Measurements from ENCODE around the gene PTPN1. TPM values are rescaled to one million over a fixed set of nuclear protein-coding genes. Genes with fewer than 3 reads are reported as not detected.

Gene PTPN1
- total and polyA plus RNA-seq, 8 donors: 10.8 to 26.8 (median 16.8) TPM

DNA sequence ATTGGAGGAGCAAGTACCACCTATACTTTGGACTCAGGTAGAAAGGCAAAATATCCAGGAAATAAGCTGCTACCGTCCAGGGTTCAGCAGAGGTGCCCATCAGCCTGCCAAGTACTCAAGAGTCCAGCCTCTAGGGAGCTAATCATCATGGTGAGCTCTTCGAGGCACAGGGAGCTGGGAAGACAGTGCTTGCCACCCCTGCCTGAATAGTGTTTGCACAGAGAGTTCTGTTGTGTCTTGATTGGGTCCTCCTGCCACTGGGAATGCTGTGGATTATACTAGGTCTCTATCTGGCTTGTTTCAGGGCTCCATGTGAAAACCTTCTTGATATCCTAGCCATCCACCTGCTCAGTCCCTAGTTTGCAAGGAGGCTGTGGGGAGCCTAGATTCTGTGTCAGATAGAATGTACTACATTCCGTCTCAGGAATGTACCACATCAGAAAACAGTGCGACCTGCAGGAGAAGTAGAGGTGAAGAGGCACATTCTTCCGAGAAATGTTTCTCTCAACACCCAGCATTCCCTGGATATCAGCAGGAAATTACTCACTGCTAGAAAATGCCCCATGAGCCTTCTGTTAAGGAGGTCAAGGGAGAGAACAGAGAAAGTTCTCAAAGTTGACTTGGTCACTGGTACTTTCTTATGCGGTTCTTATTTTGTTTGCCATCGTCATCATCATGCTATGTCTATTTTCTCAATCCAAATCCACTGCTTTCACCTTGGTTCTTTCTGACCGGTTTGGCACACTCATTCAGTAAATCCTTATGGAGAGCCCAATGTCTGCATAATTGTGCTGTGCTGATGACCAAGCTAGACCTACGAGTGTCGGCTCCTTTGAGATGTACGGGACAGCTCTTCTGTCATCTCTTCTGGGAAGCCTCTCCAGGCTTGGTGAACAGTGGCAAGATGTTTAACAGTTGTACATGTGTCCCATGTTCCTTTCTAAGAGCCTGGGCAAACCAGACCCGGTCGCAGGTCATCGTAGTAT lies 30.7 kb downstream of the PTPN1 start:
- Histone ChIP-seq H3K27me3 (no peaks in the 10 kb centered on the region), H3K4me3 (no peak overlapping the region), H3K36me3 (no peaks in the 10 kb centered on the region), H3K9me3 (no peaks in the 10 kb centered on the region), H3K4me1 (peaks cover 35 to 100% (median 67%) of the 10 kb centered on the region in 4 donors), H3K27ac (peak overlapping the region in 4 of 5 donors; percentile 26 to 65 (median 60))
- WGBS, 5 donors: 68 to 84% (median 73%) methylated on average over 14 of the region's 14 CpGs
- intact Hi-C loops (cut with DNase I; ENCODE audit: low total_unique reads): no loop called here
- DNase-seq: no peak
- TF ChIP-seq EP300 (IDR thresholded peaks at IDR 0.05) (no peak), POLR2A (IDR thresholded peaks at IDR 0.05) (no peak), POLR2AphosphoS5 (IDR thresholded peaks at IDR 0.05) (peak in 2 of 3 donors; percentile 32 to 33)
- TF ChIP-seq, protein P1, sequence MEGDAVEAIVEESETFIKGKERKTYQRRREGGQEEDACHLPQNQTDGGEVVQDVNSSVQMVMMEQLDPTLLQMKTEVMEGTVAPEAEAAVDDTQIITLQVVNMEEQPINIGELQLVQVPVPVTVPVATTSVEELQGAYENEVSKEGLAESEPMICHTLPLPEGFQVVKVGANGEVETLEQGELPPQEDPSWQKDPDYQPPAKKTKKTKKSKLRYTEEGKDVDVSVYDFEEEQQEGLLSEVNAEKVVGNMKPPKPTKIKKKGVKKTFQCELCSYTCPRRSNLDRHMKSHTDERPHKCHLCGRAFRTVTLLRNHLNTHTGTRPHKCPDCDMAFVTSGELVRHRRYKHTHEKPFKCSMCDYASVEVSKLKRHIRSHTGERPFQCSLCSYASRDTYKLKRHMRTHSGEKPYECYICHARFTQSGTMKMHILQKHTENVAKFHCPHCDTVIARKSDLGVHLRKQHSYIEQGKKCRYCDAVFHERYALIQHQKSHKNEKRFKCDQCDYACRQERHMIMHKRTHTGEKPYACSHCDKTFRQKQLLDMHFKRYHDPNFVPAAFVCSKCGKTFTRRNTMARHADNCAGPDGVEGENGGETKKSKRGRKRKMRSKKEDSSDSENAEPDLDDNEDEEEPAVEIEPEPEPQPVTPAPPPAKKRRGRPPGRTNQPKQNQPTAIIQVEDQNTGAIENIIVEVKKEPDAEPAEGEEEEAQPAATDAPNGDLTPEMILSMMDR (IDR thresholded peaks at IDR 0.05): no peak

DNA sequence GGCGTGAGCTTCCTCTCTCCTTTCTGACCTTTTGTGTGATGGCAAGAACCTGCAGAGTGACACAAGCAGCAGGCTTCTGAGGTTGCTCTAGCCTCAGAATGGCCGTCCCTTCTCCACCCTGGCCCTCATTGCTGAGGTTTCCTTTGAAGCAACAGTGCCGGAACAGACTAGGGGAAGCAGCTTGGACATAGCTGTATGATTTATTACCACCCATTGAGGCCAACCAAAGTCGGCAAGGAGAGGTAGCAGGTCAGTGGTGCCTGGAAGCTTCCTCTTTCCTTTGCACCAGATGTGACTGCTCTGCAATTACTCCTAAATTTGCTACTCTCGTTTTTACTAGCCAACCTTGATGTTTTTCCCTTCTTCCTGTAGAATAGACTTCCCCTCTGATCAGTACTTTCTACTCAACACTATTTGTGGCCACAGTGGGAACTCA lies 31.4 kb downstream of the PTPN1 start:
- TF ChIP-seq POLR2A (IDR thresholded peaks at IDR 0.05) (no peak), POLR2AphosphoS5 (IDR thresholded peaks at IDR 0.05) (no peak), EP300 (IDR thresholded peaks at IDR 0.05) (no peak)
- TF ChIP-seq, protein P1 (IDR thresholded peaks at IDR 0.05): no peak
- Histone ChIP-seq H3K9me3 (no peaks in the 10 kb centered on the region), H3K36me3 (no peaks in the 10 kb centered on the region), H3K27me3 (no peaks in the 10 kb centered on the region), H3K4me3 (no peak overlapping the region), H3K4me1 (peaks cover 41 to 98% (median 65%) of the 10 kb centered on the region in 4 donors), H3K27ac (peak overlapping the region in 4 of 5 donors; percentile 26 to 65 (median 60))
- WGBS, 5 donors: 67 to 75% (median 70%) methylated on average over 5 of the region's 5 CpGs
- DNase-seq: no peak
- intact Hi-C loops (cut with DNase I; ENCODE audit: low total_unique reads): no loop called here

DNA sequence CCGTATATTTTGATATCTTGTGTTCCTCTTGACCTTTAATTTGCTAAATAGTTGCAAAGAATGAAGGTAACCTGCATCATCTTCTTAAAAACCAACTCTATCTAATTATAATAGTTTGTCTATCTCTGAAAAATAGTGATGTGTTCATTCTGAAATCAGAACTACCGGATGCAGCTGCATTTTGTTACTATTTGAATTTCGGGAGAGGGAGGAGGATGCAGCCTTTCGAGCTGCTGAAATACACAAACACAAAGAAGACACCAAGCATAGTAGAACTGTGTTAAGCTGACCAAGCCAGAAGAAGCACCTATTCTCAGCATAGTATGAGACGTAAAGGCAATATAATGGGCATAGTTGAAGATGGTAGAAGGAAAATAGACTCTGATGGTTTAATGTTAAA lies 33.1 kb downstream of the PTPN1 start:
- H3K9me3 ChIP-seq: no peaks in the 10 kb centered on the region
- peaks cover 0 to 1% (median under 1%) of the 10 kb centered on the region in 4 donors for H3K36me3 ChIP-seq
- 67 to 74% (median 71%) methylated on average over 5 of the region's 5 CpGs for WGBS, 5 donors

DNA sequence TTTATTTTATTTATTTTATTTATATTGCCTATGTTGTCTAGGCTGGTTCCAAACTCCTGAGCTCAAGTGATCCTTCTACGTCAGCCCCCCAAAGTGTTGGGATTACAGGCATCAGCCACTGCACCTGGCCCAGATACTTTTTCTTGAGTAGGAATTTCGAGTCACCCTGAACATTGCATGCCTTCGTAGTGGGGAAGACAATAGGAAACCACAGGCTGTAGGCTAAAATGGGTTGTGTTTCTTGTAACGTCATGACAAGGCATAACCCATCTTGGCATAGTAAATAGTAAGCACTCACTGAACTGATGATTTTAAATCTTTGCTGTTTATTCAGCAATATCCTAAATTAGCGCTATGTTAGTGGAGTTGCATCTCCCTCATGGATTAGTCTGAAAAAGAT lies 34.9 kb downstream of the PTPN1 start:
- DNase-seq: no peak
- H3K36me3 ChIP-seq: peaks cover 0 to 12% (median 6%) of the 10 kb centered on the region in 4 donors
- H3K9me3 ChIP-seq: no peaks in the 10 kb centered on the region
- no peak overlapping the region for H3K27ac ChIP-seq
- H3K4me3 ChIP-seq: no peak overlapping the region
- TF ChIP-seq POLR2AphosphoS5 (IDR thresholded peaks at IDR 0.05): no peak
- peaks cover 40 to 98% (median 68%) of the 10 kb centered on the region in 4 donors for H3K4me1 ChIP-seq
- intact Hi-C loops (cut with DNase I; ENCODE audit: low total_unique reads): no loop called here
- no peaks in the 10 kb centered on the region for H3K27me3 ChIP-seq
- 75 to 91% (median 87%) methylated on average over 5 of the region's 5 CpGs for WGBS, 5 donors

More for the DNA sequence above, 33.1 kb downstream of the PTPN1 start:
- Histone ChIP-seq H3K27ac (no peak overlapping the region), H3K27me3 (no peaks in the 10 kb centered on the region), H3K4me3 (no peak overlapping the region), H3K4me1 (peaks cover 38 to 98% (median 64%) of the 10 kb centered on the region in 4 donors)
- DNase-seq: no peak
- intact Hi-C loops (cut with DNase I; ENCODE audit: low total_unique reads): no loop called here
- TF ChIP-seq EP300 (IDR thresholded peaks at IDR 0.05): no peak

DNA sequence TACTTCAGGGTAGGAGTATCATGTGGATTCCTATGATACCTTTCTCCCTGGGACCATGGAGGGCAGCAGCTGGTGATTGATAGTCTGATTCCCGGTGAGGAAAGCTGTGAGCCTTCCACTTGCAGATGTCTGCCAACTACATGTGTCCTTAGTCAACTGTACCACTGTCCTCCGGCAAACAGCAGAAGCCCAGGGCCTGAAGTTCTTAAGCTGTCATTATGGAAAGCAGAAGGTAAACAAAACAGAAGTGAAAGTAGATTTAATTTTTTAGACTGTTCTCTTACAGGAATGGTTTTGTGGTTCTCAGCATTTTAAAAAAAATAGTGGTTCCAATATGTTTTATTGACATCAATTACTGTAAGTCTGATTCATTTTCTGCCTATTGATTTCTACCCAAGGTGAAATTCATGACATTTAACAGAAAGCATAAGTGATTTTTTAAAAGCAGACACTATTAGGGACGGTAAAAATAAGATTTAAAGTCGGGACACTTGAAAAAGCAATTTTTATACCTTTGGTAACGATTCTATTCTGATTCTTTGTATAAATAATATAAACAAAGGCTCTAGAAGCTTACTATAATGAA lies 36.6 kb downstream of the PTPN1 start:
- H3K27ac ChIP-seq: peak overlapping the region in 2 of 5 donors; percentile 11 to 47
- intact Hi-C loops (cut with DNase I; ENCODE audit: low total_unique reads): no loop called here
- H3K9me3 ChIP-seq: no peaks in the 10 kb centered on the region
- H3K27me3 ChIP-seq: no peaks in the 10 kb centered on the region
- 51 to 66% (median 63%) methylated on average over 5 of the region's 5 CpGs for WGBS, 5 donors
- peaks cover 27 to 94% (median 60%) of the 10 kb centered on the region in 4 donors for H3K4me1 ChIP-seq
- no peak for TF ChIP-seq EP300 (IDR thresholded peaks at IDR 0.05)
- no peak for TF ChIP-seq POLR2A (IDR thresholded peaks at IDR 0.05)
- TF ChIP-seq, protein P1 (IDR thresholded peaks at IDR 0.05): no peak
- TF ChIP-seq POLR2AphosphoS5 (IDR thresholded peaks at IDR 0.05): no peak
- peaks cover 0 to 15% (median 6%) of the 10 kb centered on the region in 4 donors for H3K36me3 ChIP-seq
- H3K4me3 ChIP-seq: no peak overlapping the region
- no peak for DNase-seq

Data from stomach (tissue), 9 donors.